ENCODE data around the gene ERP44.
"Not testable (repeated sequence)": the region's sequence is repeated elsewhere in the genome, so short reads cannot be mapped to it uniquely, and the experiment has no call there.

Gene ERP44

GRCh38 chr9:100100146-100100667 lies 1.4 kb upstream of the ERP44 start:
- DNase-seq (ENCODE audit: low read depth, low spot score), result no peak

DNA sequence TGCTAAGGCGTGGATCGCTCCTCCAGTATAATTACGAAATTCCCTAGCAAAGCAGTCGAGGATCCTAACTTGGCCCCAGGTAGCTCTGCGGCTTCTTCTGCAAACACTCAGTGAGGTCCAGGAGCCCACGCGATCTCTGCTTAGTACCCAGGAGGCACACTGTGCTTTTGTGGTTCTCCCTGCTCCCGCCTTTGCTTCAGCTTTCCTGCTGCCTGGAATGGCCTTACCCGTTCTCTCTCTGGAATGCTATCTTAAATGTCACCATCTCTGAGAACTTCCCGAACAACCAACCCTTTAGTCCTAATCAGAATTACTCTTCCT lies 882 bp upstream of the ERP44 start:
- no peak for DNase-seq (ENCODE audit: low read depth, low spot score)

- no peak for DNase-seq (ENCODE audit: low read depth, low spot score)
Measured at GRCh38 chr9:100098046-100098886, 534 bp downstream of the ERP44 start.

- no peak for DNase-seq (ENCODE audit: low read depth, low spot score)
Measured at GRCh38 chr9:100096378-100096916, 2.4 kb downstream of the ERP44 start.

- DNase-seq (ENCODE audit: low read depth, low spot score), result not testable (repeated sequence)
Measured at GRCh38 chr9:100094411-100094810, 4.4 kb downstream of the ERP44 start.

GRCh38 chr9:100092066-100092465 lies 6.7 kb downstream of the ERP44 start:
- no peak for DNase-seq (ENCODE audit: low read depth, low spot score)

GRCh38 chr9:100091650-100092049 lies 7.2 kb downstream of the ERP44 start:
- no peak for DNase-seq (ENCODE audit: low read depth, low spot score)

DNA sequence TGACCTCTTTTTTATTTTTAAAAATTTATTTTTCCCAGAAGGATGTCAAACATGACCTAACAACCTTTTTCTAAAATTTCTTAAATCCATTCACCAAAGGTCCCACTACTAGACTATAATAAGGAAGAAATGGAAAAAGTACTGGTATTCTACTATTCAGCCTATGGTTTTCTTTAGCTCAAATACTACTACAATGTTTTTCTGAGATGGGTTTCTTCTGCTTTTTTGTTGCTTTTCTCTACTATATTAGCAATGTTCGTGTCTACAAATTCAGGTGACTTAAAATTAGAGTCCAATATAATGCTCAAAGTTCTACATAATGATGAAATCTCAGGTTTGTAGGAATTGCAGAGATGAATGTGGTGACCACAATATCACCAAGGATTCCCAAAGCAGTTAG lies 7.9 kb downstream of the ERP44 start:
- no peak for DNase-seq (ENCODE audit: low read depth, low spot score)

DNA sequence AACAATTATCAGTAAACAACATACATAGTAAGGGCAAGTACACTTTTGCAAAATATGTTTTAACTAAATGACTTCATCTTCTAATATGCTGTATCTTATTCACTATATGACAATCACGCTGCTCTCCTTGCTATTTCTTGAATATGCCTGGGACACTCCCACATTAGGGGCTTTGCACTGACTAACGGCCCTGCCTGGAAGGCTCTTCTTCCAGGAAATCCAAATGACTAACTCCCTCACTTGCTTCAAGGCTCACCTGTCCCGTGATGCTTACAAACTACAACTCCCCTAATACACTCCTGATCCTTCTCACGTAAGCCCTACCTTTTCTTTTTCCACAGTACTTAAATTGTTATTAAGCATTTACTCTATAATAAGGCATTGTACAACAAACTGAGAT lies 10.6 kb downstream of the ERP44 start:
- no peak for DNase-seq (ENCODE audit: low read depth, low spot score)

- no peak for DNase-seq (ENCODE audit: low read depth, low spot score)
Measured at GRCh38 chr9:100087218-100087617, 11.6 kb downstream of the ERP44 start.

DNA sequence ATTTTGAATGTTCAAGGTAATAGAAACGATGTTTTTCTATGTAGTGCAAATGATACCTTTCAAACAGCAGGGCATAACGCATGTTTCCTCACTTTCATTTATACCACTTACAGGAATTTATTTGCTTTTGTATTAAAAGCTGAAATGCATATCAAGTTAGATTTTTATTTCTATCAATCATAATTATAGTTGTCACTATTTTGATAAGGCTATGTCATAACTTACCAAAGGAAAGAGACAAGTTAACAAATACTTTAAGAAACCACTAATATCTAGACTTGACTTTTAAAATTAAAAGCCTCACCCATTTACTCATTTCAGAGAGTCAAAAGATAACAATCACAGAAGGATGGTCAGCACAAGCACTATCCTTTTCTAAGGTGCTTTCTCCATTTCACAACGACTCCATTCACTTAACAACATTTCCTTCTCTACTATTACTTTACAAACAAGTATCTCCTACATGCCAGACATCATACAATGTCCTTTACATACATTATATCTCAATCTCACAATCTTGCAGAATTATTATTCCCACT lies 12.6 kb downstream of the ERP44 start:
- no peak for DNase-seq (ENCODE audit: low read depth, low spot score)

DNA sequence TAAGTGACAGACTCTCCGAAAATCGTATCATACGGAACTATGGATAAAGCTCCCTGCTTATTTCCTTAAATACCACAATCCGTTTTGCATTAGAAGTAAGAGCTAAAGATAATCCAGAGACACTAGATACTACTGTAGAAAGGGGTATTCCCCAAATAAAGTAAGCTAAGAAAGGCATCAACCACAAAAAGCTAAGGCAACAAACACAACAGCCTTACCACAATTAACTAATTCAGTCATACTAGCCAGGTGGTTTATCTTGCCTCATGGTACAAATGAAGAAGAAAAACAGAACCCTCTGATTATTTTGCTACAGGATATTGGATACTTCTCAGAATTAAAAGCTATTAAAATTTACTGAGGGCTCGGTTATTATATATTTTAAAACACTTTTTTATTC lies 14.1 kb downstream of the ERP44 start:
- DNase-seq (ENCODE audit: low read depth, low spot score), result no peak

GRCh38 chr9:100084128-100084453 lies 14.7 kb downstream of the ERP44 start:
- DNase-seq (ENCODE audit: low read depth, low spot score), result no peak

GRCh38 chr9:100083448-100084127 lies 15.2 kb downstream of the ERP44 start:
- DNase-seq (ENCODE audit: low read depth, low spot score), result no peak

DNA sequence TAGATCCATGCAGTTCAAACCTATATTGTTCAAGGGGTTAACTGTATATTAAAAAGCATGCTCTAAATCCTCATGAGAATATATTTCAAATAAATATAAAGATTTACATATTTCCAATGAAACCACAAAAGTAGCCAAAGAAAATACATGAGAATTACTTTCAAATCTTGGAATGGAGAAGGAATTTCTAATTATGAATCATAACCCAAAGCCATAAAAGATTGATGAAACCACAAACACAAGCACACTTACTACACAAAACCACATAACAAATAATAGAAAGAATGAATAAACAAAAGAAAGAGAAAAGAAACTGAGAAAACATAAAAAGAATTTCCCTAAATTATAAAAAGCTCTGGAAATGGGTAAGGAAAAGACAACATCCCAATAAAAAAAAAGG lies 16.0 kb downstream of the ERP44 start:
- no peak for DNase-seq (ENCODE audit: low read depth, low spot score)

DNA sequence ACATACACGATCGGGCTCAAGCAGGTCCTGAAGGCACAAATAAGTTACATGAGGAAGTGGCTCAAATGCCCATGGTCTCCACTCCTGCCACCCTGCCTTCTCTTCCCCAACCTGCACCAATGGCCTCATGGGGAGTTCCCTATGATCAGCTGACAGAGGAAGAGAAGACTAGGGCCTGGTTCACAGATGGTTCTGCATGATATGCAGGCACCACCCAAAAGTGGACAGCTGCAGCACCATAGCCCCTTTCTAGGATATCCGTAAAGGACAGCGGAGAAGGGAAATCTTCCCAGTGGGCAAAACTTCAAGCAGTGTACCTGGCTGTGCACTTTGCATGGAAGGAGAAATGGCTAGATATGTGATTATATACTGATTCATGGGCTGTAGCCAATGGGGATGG lies 22.5 kb downstream of the ERP44 start:
- not testable (repeated sequence) for DNase-seq (ENCODE audit: low read depth, low spot score)

DNA sequence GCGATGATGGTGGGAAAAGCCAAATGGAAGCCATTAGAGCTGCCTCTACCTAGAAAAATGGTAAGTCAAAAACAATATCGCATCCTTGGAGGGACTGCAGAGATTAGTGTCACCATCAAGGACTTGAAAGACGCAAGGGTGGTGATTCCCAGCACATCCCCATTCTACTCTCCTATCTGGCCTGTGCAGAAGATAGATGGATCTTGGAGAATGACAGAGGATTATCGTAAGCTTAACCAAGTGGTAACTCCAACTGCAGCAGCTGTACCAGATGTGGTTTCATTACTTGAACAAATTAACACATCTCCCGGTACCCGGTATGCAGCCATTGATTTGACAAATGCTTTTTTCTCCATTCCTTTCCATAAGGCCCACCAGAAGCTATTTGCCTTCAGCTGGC lies 23.8 kb downstream of the ERP44 start:
- no peak for DNase-seq (ENCODE audit: low read depth, low spot score)

GRCh38 chr9:100074093-100074492 lies 24.7 kb downstream of the ERP44 start:
- no peak for DNase-seq (ENCODE audit: low read depth, low spot score)

- DNase-seq (ENCODE audit: low read depth, low spot score), result no peak
Measured at GRCh38 chr9:100072805-100073204, 26.0 kb downstream of the ERP44 start.

DNA sequence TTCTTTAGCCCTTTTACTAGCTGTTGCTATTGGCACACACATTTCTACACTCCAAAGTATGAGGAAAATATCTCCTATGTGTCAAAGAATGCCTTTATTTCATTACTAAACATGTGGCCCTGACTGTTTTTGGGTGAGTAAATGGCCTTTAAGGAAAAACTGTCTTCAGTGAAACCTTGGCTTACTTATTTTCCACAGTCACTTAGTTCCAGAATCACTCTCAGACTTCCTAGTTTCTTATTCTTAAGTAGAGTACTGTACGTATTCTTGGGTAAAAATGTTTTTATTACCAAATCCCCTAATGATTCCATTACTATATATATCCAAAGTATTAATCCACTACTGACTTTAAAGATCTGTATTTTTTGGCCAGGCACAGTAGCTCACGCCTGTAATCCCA lies 27.5 kb downstream of the ERP44 start:
- no peak for DNase-seq (ENCODE audit: low read depth, low spot score)

DNA sequence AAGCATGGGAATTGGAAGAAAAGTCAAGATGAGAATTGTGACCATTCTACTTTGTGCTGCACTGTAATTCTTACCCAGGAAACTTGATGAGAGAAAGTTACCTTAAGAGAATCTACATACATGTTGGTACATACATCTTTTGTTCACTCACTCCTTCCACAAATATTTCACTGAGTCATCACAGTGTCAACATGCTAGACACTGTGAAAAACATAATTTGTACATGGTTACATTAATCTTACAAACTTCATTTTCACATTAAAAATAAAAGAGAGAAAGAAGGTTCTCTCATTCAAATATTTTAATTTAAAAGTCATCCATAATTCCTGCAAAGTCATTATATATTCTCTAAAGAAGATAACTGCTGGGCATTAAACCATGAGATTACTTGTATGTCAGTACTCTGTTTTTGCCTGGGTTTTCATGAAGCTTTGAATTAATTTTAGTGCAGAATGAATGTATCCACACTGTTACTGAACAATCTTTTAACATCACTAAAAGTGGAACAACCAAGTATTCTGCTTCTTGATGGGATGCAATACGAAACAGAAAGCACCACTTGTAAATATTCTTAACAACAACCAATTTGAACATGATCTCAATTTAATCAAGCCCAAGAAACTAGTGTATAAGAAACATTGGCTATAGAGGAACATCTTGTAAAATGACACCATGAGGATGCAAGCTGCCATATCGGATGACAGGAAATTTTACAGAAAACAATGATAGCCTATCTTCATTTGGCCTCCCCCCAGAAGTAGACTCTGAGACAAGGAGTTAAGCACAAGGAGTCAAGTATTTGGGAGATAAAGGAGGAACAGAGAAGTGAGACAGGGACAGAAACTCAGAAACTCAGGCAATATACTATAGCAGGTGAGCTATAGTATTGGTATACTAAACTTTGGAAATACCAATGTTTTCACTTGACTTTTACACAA lies 28.4 kb downstream of the ERP44 start:
- DNase-seq (ENCODE audit: low read depth, low spot score), result no peak

DNA sequence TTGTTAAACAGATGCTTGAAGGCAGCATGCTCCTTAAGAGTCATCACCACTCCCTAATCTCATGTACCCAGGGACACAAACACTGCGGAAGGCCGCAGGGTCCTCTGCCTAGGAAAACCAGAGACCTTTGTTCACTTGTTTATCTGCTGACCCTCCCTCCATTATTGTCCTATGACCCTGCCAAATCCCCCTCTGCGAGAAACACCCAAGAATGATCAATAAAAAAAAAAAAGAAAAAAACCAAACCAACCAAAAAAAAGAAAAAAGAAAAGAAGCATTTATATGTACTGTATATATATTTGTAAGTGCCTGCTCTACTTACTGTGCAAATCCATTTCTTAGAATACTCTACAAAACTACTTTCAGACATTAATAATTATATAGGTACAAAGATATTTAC lies 29.7 kb downstream of the ERP44 start:
- not testable (repeated sequence) for DNase-seq (ENCODE audit: low read depth, low spot score)
